Mucosa of rectum (tissue), 2 donors: ENCODE measurements around the gene OR2B2.

ENCODE experiments used
- H3K27ac ChIP-seq, 2 donors: one replicate each; pipeline ENCODE4 v1.7.0; 2013; ENCODE audit warnings: inconsistent platforms in 2 of 2, low read depth in 2 of 2, low read length in 2 of 2
- H3K27me3 ChIP-seq, 2 donors: one replicate each; pipeline ENCODE4 v1.7.0; 2013; ENCODE audit warnings: low read length in 2 of 2; ENCODE audit not compliant: control insufficient read depth in 2 of 2, insufficient read depth in 2 of 2
- H3K36me3 ChIP-seq, 2 donors: one replicate each; pipeline ENCODE4 v1.7.0; 2013; ENCODE audit warnings: low read length in 2 of 2; ENCODE audit not compliant: control insufficient read depth in 2 of 2, insufficient read depth in 2 of 2
- H3K4me1 ChIP-seq, 2 donors: one replicate each; pipeline ENCODE4 v1.7.0; 2013; ENCODE audit warnings: low read length in 2 of 2, mild to moderate bottlenecking in 1 of 2; ENCODE audit not compliant: control insufficient read depth in 2 of 2, insufficient read depth in 2 of 2
- H3K4me3 ChIP-seq, 2 donors: one replicate each; pipeline ENCODE4 v1.7.0; 2013; ENCODE audit warnings: low read length in 2 of 2
- H3K9ac ChIP-seq, 2 donors: one replicate each; pipeline ENCODE4 v1.7.0; 2013; ENCODE audit warnings: low read length in 2 of 2, low read depth in 1 of 2, mild to moderate bottlenecking in 1 of 2
- H3K9me3 ChIP-seq, 2 donors: one replicate each; pipeline ENCODE4 v1.7.0; 2013; ENCODE audit warnings: low read length in 2 of 2; ENCODE audit not compliant: control insufficient read depth in 2 of 2
- donor health status: healthy.
- donor health status: Normal muscosa, but diverticular disease.

OR2B2 gene

DNA sequence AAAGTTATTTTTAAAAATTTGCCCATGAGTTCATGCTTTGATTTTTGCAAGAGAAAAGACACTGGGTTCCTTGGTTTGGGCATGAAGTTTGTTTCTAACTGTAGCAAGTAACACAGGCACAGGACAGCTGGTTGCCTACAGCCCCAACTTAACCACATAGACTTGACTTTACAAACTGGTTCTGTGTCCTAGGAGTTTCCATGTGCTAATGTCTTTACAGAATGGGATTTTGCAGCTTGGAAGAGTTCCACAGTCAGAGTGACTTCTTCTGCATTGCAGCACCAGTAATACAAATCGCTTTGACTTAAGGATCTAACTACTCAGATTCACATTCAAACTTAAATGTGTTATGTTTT, 44.3 kb downstream of the OR2B2 start:
- Histone ChIP-seq H3K9me3 (no peaks in the 10 kb centered on the region), H3K27ac (no peak overlapping the region), H3K4me1 (peaks cover 26 to 29% of the 10 kb centered on the region in 2 donors), H3K36me3 (no peaks in the 10 kb centered on the region), H3K9ac (peak overlapping the region in 1 of 2 donors; percentile 75), H3K4me3 (peak overlapping the region in 1 of 2 donors; percentile 85), H3K27me3 (no peaks in the 10 kb centered on the region)

DNA sequence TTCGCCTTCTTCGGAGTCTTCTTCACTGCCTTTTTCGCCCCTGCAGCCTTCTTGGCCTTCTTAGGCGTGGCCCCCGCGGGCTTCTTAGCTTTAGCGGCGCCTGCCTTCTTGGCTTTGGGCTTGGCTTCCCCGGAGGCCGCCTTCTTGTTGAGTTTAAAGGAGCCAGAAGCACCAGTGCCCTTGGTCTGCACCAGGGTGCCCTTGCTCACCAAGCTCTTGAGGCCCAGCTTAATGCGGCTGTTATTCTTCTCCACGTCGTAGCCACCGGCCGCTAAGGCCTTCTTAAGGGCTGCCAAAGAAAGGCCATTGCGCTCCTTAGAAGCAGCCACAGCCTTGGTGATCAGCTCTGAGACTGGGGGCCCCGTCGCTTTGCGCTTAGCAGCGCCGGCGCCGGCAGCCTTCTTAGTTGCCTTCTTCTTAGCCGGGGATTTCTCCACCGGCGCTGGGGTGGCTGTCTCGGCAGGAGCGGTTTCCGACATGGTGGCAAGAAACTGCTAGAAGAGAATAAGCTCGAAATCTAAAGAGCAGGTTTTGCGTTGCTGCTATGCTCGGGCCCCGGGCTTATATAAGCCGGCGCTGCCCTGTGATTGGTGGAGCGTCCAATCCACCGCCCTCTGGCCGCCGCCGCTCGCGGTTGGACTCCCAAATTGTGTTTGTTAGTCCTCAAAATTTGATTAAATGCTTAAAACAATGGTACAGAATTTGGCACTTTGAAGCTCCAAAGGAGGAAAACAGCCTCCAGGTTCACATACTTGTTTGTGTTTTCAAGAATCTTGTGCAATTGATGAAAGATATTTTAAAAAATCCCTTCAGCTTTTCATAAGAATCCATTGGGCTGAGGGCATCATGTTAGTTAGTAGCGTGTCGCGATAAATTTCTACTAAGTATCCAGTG, 44.9 kb downstream of the OR2B2 start:
- Histone ChIP-seq H3K9me3 (no peaks in the 10 kb centered on the region), H3K36me3 (no peaks in the 10 kb centered on the region), H3K4me1 (peaks cover 26 to 28% of the 10 kb centered on the region in 2 donors), H3K27me3 (no peaks in the 10 kb centered on the region), H3K27ac (peak overlapping the region; percentile 77 to 88), H3K9ac (peak overlapping the region; percentile 75 to 76), H3K4me3 (peak overlapping the region; percentile 78 to 85)

DNA sequence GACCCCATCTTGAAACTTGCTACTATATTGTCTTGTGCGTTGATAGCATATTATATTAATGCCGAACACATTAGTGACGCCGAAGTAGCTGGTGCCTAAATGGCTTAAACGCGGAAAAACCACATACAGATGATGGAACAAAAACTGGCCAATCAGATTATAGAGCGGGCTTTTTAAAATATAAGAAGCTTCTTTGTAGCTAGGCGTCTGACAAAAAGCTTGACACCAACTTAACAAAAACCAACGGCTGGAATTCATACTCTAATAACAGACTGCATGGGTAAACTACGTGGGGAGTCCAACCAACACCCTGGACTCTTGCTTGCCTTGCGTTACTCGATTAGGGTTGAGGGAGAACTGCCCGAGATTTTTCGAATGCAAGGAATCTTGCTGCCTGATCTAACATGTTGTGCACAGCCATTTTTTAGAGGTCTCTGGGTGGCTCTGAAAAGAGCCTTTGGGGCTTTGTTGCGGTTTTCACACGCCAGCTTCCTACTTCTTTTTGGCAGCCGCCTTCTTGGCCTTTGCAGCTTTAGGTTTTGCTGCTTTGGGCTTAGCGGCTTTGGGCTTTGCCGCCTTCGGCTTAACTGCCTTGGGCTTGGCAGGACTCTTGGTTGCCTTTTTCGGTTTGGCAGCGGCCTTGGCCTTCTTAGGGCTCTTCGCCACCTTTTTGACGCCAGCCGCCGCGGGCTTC, 45.7 kb downstream of the OR2B2 start:
- H3K9ac ChIP-seq: peak overlapping the region; percentile 76 to 83
- H3K4me1 ChIP-seq: peaks cover 21 to 26% of the 10 kb centered on the region in 2 donors
- H3K4me3 ChIP-seq: peak overlapping the region; percentile 78 to 85
- peak overlapping the region; percentile 88 to 89 for H3K27ac ChIP-seq
- H3K36me3 ChIP-seq: no peaks in the 10 kb centered on the region
- no peaks in the 10 kb centered on the region for H3K27me3 ChIP-seq
- H3K9me3 ChIP-seq: no peaks in the 10 kb centered on the region

DNA sequence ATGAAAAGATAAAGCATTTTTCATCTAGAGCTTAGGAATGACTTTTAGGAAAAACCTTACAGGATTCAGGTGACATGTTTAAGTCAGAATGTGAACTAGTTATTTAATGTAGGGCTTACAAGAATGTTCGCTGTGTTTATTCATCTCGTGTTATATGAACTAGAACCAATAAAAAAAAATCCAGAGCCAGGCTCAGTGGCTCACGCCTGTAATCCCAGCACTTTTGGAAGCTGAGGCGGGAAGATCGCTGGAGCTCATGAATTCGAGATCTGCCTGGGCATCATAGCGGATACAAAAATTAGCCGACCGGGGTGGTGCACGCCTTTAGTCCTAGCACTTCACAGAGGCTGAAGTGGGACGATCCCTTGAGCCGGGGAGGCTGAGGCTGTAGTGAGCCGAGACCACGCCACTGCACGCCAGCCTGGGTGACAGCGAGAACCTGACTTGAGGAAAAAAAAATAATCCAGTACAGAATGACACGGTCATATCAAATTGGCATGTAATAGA, 46.3 kb downstream of the OR2B2 start:
- Histone ChIP-seq H3K9me3 (no peaks in the 10 kb centered on the region), H3K4me1 (peaks cover 21 to 26% of the 10 kb centered on the region in 2 donors), H3K4me3 (peak overlapping the region; percentile 78 to 85), H3K36me3 (no peaks in the 10 kb centered on the region), H3K9ac (peak overlapping the region; percentile 76 to 83), H3K27me3 (no peaks in the 10 kb centered on the region), H3K27ac (peak overlapping the region; percentile 82 to 89)

DNA sequence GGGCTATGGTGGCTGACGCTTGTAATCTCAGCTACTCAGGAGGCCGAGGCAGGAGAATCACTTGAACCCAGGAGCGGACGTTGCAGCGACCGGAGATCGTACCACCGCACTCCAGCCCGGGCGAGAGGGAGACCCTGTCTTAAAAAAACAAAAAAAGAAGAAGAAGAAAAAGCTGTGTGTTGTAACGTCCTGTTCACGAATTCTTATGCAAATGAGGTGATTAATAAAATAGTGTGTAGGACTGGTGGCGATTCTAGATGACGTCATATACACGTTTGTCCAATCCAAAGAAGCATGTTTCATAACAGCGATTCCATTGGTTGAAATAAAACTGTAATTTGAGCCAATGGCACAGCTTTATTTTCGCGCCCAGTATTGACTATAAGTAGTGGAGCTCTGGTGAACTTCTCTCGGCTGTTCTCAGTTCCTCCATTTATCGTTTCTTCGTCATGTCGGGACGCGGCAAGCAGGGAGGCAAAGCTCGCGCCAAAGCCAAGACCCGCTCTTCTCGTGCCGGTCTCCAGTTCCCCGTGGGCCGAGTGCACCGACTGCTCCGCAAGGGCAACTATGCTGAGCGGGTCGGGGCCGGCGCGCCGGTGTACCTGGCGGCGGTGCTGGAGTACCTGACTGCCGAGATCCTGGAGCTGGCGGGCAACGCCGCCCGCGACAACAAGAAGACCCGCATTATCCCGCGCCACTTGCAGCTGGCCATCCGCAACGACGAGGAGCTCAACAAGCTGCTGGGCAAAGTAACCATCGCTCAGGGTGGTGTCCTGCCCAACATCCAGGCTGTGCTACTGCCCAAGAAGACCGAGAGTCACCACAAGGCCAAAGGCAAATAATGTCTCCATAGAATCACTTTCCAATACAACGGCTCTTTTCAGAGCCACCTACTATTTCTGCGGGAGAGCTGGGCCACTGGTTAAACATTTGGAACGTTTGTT, 47.0 kb downstream of the OR2B2 start:
- Histone ChIP-seq H3K36me3 (no peaks in the 10 kb centered on the region), H3K27me3 (no peaks in the 10 kb centered on the region)

DNA sequence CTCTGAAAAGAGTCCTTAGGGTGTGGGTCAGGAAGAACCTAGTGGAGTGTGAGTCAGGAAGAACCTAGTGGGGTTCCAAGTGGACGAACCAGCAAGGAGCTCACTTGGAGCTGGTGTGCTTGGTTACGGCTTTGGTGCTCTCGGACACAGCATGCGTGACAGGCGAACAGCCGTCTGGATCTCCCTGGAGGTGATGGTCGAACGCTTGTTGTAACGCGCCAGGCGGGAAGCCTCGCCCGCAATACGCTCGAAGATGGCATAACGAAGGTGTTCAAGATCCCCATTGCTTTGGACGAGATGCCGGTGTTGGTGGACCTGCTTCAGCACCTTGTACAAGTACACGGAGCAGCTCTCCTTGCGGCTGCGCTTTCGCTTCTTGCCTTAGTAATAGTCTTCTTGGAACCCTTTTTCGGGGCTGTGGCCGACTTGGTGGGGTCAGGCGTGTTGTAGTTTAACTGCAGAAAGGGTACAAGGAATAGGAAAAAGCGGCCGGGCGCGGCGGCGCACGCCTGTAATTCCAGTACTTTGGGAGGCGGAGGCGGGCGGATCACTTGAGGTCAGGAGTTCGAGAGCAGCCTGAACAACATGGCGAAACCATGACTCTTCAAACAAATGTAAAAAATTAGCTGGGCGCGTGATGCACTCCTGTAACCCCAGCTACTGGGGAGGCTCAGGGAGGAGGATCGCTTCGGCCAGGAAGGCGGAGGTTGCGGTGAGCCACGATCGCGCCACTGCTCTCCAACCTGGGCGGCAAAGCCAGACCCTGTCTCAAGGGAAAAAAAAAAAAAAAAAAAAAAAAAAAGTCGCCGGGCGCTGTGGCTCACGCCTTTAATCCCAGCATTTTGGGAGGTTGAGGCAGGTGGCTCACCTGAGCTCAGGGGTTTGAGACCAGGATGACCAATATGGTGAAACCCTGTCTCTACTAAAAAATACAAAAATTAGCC, 48.0 kb downstream of the OR2B2 start:
- Histone ChIP-seq H3K27ac (peak overlapping the region; percentile 69 to 81), H3K9ac (peak overlapping the region; percentile 76 to 83), H3K4me3 (peak overlapping the region; percentile 78 to 85), H3K36me3 (no peaks in the 10 kb centered on the region), H3K27me3 (no peaks in the 10 kb centered on the region), H3K4me1 (peaks cover 21 to 26% of the 10 kb centered on the region in 2 donors), H3K9me3 (no peaks in the 10 kb centered on the region)

More for the DNA sequence above, 47.0 kb downstream of the OR2B2 start:
- Histone ChIP-seq H3K27ac (peak overlapping the region; percentile 82 to 89), H3K9ac (peak overlapping the region; percentile 76 to 83), H3K9me3 (no peaks in the 10 kb centered on the region), H3K4me1 (peaks cover 21 to 26% of the 10 kb centered on the region in 2 donors), H3K4me3 (peak overlapping the region; percentile 78 to 85)

DNA sequence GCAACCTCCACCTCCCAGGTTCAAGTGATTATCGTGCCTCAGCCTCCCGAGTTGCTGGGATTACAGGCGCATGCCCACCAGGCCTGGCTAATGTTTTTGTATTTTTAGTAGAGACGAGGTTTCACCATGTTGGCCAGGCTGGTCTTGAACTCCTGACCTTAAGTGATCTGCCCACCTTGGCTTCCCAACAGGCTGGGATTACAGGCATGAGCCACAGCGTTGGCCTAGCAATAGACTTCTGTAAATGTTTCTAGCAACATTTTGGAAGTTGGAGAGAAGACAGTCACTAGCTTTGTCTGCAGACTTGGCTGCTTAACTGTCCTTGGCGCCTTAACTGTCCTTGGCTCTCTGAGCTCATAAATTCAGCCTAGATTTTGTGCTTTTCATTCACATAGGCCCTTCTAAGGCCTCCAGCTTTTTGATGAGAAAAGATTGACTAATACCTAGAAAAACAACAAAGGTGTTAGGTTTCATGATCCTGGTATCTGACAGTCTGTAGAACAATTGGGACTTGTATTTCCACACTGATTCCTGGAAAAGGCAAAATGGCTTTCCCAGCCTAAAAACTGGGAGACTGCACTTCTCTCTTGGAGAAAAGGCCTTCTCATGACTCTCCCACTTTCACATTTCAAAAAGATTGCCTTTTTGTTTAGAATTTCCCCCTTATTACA, 49.7 kb downstream of the OR2B2 start:
- Histone ChIP-seq H3K36me3 (no peaks in the 10 kb centered on the region), H3K9me3 (no peaks in the 10 kb centered on the region), H3K27me3 (no peaks in the 10 kb centered on the region), H3K9ac (no peak overlapping the region), H3K4me3 (no peak overlapping the region), H3K27ac (no peak overlapping the region), H3K4me1 (peaks cover 21 to 26% of the 10 kb centered on the region in 2 donors)

DNA sequence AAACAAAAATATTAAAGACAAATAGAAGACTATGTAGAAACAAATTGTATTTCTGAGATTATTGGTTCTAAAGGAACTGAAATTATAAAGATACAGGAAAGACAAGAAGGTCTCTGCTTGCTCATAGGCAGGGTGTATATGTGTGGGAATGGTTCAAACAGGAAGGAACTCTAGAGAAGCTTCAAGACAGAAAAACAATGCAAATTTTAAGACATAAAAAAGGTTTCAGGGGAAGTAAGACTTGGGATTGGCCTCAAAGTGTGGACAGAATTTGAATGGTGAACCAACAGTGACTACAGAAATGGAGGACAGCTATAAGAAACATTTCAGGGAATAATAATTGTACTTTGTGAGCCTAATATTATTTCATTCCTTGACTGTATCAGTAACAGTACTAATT, 50.3 kb downstream of the OR2B2 start:
- Histone ChIP-seq H3K27me3 (no peaks in the 10 kb centered on the region), H3K36me3 (no peaks in the 10 kb centered on the region), H3K9ac (no peak overlapping the region), H3K9me3 (no peaks in the 10 kb centered on the region), H3K4me3 (no peak overlapping the region), H3K27ac (no peak overlapping the region), H3K4me1 (peaks cover 16 to 22% of the 10 kb centered on the region in 2 donors)
